ENCODE measurements around the gene FCER1G. TPM values are rescaled to one million over a fixed set of nuclear protein-coding genes. Genes with fewer than 3 reads are reported as not detected.

The FCER1G gene
- total RNA-seq, 1 experiment from 2014 or later = 0.77 TPM

DNA sequence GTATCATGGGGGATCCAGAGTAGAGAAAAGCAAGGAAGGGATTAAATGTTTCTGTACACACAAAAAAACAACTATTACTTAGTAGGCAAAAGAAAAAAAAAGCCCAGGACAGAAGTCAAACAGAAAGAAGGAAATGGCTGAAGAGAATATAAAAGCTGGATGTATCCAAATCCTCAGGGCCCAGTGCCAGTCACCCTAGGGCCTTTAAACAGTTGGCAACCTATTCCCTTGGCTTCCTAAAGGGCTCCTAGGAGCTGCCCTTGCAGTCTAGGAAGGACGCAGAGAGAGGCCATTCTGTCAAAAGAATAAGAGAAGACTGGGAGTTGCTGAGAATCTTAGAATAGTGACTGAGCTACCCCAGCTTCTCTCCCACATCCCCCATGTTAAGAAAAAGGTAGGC lies 42.7 kb upstream of the FCER1G start:
- intact Hi-C loops (cut with micrococcal nuclease; ENCODE audit: unreplicated experiment) (no loop called here), in situ Hi-C loops (cut with HindIII; ENCODE audit: low pct_unique_long_range_greater_than_20kb, low sequenced_read_pairs) (no loop called here)
- H3K27ac ChIP-seq (ENCODE audit: low read length) = no peak overlapping the region
- POLR2A ChIA-PET = no interaction called here
- peaks cover 4% of the 10 kb centered on the region for H3K4me1 ChIP-seq (ENCODE audit: control insufficient read depth, insufficient read depth, low read length)
- H3K9me3 ChIP-seq (ENCODE audit: control insufficient read depth, insufficient read depth, low read depth, low read length) = no peaks in the 10 kb centered on the region
- H3K27me3 ChIP-seq (ENCODE audit: control insufficient read depth, insufficient read depth, low read length) = no peaks in the 10 kb centered on the region
- DNase-seq (ENCODE audit: low read depth, low spot score) (no peak), ATAC-seq (no peak)
- peaks cover 25% of the 10 kb centered on the region for H3K36me3 ChIP-seq (ENCODE audit: control insufficient read depth, insufficient read depth, low read length)
- TF ChIP-seq TCF7L2 (IDR thresholded peaks at IDR 0.05; ENCODE audit: low read depth, low read length) = no peak
- no peak for TF ChIP-seq SIN3A (IDR thresholded peaks at IDR 0.05; ENCODE audit: borderline replicate concordance, insufficient read depth, low read depth, low read length)
- TF ChIP-seq, protein P1, sequence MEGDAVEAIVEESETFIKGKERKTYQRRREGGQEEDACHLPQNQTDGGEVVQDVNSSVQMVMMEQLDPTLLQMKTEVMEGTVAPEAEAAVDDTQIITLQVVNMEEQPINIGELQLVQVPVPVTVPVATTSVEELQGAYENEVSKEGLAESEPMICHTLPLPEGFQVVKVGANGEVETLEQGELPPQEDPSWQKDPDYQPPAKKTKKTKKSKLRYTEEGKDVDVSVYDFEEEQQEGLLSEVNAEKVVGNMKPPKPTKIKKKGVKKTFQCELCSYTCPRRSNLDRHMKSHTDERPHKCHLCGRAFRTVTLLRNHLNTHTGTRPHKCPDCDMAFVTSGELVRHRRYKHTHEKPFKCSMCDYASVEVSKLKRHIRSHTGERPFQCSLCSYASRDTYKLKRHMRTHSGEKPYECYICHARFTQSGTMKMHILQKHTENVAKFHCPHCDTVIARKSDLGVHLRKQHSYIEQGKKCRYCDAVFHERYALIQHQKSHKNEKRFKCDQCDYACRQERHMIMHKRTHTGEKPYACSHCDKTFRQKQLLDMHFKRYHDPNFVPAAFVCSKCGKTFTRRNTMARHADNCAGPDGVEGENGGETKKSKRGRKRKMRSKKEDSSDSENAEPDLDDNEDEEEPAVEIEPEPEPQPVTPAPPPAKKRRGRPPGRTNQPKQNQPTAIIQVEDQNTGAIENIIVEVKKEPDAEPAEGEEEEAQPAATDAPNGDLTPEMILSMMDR (IDR thresholded peaks at IDR 0.05) = no peak
- no peak for TF ChIP-seq POLR2AphosphoS5 (IDR thresholded peaks at IDR 0.05; ENCODE audit: low read depth, low read length)
- TF ChIP-seq, protein P2, sequence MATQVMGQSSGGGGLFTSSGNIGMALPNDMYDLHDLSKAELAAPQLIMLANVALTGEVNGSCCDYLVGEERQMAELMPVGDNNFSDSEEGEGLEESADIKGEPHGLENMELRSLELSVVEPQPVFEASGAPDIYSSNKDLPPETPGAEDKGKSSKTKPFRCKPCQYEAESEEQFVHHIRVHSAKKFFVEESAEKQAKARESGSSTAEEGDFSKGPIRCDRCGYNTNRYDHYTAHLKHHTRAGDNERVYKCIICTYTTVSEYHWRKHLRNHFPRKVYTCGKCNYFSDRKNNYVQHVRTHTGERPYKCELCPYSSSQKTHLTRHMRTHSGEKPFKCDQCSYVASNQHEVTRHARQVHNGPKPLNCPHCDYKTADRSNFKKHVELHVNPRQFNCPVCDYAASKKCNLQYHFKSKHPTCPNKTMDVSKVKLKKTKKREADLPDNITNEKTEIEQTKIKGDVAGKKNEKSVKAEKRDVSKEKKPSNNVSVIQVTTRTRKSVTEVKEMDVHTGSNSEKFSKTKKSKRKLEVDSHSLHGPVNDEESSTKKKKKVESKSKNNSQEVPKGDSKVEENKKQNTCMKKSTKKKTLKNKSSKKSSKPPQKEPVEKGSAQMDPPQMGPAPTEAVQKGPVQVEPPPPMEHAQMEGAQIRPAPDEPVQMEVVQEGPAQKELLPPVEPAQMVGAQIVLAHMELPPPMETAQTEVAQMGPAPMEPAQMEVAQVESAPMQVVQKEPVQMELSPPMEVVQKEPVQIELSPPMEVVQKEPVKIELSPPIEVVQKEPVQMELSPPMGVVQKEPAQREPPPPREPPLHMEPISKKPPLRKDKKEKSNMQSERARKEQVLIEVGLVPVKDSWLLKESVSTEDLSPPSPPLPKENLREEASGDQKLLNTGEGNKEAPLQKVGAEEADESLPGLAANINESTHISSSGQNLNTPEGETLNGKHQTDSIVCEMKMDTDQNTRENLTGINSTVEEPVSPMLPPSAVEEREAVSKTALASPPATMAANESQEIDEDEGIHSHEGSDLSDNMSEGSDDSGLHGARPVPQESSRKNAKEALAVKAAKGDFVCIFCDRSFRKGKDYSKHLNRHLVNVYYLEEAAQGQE (IDR thresholded peaks at IDR 0.05; ENCODE audit: insufficient read depth in 1 of 2, low read depth in 2 of 2, low read length in 1 of 2) = no peak
- CTCF ChIA-PET = no interaction called here
- no TSS peak for BruUV-seq (replicated peaks)
- no peak overlapping the region for H3K4me3 ChIP-seq (ENCODE audit: low read depth in 2 of 2, low read length in 2 of 2)

DNA sequence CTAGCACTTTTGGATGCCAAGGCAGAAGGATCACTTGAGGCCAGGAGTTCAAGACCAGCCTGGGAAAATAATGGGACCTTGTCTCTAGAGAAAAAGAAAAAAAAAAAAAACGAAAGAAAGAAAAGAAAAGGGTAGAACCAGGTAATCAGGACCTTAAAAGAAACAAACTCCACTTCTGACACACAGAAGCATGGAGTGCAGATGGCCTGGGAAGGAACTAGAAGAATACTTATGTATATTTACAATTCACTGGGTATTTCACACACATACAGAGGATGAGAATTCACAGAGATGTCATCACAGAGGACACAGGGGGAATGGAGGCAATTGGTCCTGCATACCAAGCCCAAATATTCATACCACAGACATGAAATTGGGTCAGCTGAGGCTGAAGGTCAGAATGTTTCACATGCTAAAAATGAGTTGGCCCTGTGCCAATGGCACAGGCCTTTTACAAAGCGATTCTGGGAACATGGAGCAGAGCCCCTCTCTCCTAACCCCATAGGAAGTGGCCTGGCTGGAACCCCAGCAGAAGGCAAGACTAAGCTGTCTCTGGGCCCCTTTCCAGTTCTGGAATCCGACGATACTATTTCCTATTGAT lies 42.2 kb upstream of the FCER1G start:
- H3K4me3 ChIP-seq (ENCODE audit: low read depth in 2 of 2, low read length in 2 of 2) = no peak overlapping the region
- ATAC-seq = no peak
- H3K9me3 ChIP-seq (ENCODE audit: control insufficient read depth, insufficient read depth, low read depth, low read length) = no peaks in the 10 kb centered on the region
- TF ChIP-seq, protein P2 (IDR thresholded peaks at IDR 0.05; ENCODE audit: insufficient read depth in 1 of 2, low read depth in 2 of 2, low read length in 1 of 2) = no peak
- TF ChIP-seq SIN3A (IDR thresholded peaks at IDR 0.05; ENCODE audit: borderline replicate concordance, insufficient read depth, low read depth, low read length) = no peak
- ChIA-PET POLR2A (no interaction called here), CTCF (no interaction called here)
- peaks cover 6% of the 10 kb centered on the region for H3K4me1 ChIP-seq (ENCODE audit: control insufficient read depth, insufficient read depth, low read length)
- no peaks in the 10 kb centered on the region for H3K27me3 ChIP-seq (ENCODE audit: control insufficient read depth, insufficient read depth, low read length)
- in situ Hi-C loops (cut with HindIII; ENCODE audit: low pct_unique_long_range_greater_than_20kb, low sequenced_read_pairs) (no loop called here), intact Hi-C loops (cut with micrococcal nuclease; ENCODE audit: unreplicated experiment) (no loop called here)
- no peak overlapping the region for H3K27ac ChIP-seq (ENCODE audit: low read length)
- DNase-seq (ENCODE audit: low read depth, low spot score) = no peak
- H3K36me3 ChIP-seq (ENCODE audit: control insufficient read depth, insufficient read depth, low read length) = peaks cover 25% of the 10 kb centered on the region
- BruUV-seq (replicated peaks) = no TSS peak
